ENCODE measurements around the gene MED12. TPM values are rescaled to one million over a fixed set of nuclear protein-coding genes. Genes with fewer than 3 reads are reported as not detected.

MED12 gene
- 23.7 TPM for polyA plus RNA-seq (2013, experiment 1 of 2; ENCODE audit: insufficient read length)
- polyA plus RNA-seq (2013, experiment 2 of 2; ENCODE audit: insufficient read length) = 22.7 TPM

GRCh38 chrX:71118032-71118984 is at the start of gene MED12:
Gene MED12, plus strand, starts transcription at chrX:71118596. Its CDS starts 159 bp downstream, at chrX:71118755.
- peak; percentile 84 for DNase-seq

- no peak for DNase-seq
Observed at GRCh38 chrX:71070531-71070930, 47.9 kb upstream of the MED12 start.

GRCh38 chrX:71081330-71082123 is 36.9 kb upstream of the MED12 start:
- DNase-seq = peak; percentile 13

GRCh38 chrX:71082124-71082647 is 36.2 kb upstream of the MED12 start:
- no peak for DNase-seq

- no peak for DNase-seq
Observed at GRCh38 chrX:71082822-71083221, 35.6 kb upstream of the MED12 start.

GRCh38 chrX:71085900-71086299 is 32.5 kb upstream of the MED12 start:
- no peak for DNase-seq

GRCh38 chrX:71091263-71091662 is 27.1 kb upstream of the MED12 start:
- DNase-seq = no peak

GRCh38 chrX:71095033-71095432 is 23.4 kb upstream of the MED12 start:
- no peak for DNase-seq

GRCh38 chrX:71095555-71095980 is 22.8 kb upstream of the MED12 start, which contains the start of gene FOXO4:
Gene FOXO4, plus strand, starts transcription at chrX:71095851. Its CDS starts 678 bp downstream, at chrX:71096529.
- peak; percentile 82 for DNase-seq

- no peak for DNase-seq
Observed at GRCh38 chrX:71095981-71096759, 22.2 kb upstream of the MED12 start.

GRCh38 chrX:71096760-71097032 is 21.7 kb upstream of the MED12 start:
- DNase-seq = no peak

GRCh38 chrX:71098302-71098701 is 20.1 kb upstream of the MED12 start:
- peak; percentile 35 for DNase-seq

- no peak for DNase-seq
Observed at GRCh38 chrX:71098951-71099506, 19.4 kb upstream of the MED12 start.

GRCh38 chrX:71099736-71100135 is 18.7 kb upstream of the MED12 start:
- no peak for DNase-seq

GRCh38 chrX:71100581-71101505 is 17.6 kb upstream of the MED12 start:
- DNase-seq = no peak

- no peak for DNase-seq
Observed at GRCh38 chrX:71102292-71102691, 16.1 kb upstream of the MED12 start.

GRCh38 chrX:71103110-71103983 is 15.0 kb upstream of the MED12 start:
- no peak for DNase-seq

- no peak for DNase-seq
Observed at GRCh38 chrX:71105628-71106027, 12.8 kb upstream of the MED12 start.

GRCh38 chrX:71106427-71106826 is 12.0 kb upstream of the MED12 start, which contains the start of gene CXorf65:
Gene CXorf65, minus strand, starts transcription at chrX:71106740. Its CDS starts 184 bp downstream, at chrX:71106556.
- DNase-seq = no peak

- no peak for DNase-seq
Observed at GRCh38 chrX:71107245-71107644, 11.2 kb upstream of the MED12 start.
